Chondrocyte (in vitro differentiated cells): ENCODE data around the gene EGLN1. TPM values are rescaled to one million over a fixed set of nuclear protein-coding genes. Genes with fewer than 3 reads are reported as not detected.
A peak's percentile ranks its signal among the peaks of the same experiment; 100 is the strongest.

Experiments used
- DNase-seq: peaks from one replicate; pipeline ENCODE4 v3.0.0; 2021; ENCODE audit warnings: mixed read lengths, low spot score
- H3K27ac Mint-ChIP-seq: one replicate; pipeline ENCODE4 v1.8.0; 2021; ENCODE audit warnings: mild to moderate bottlenecking, moderate library complexity, mixed read lengths; ENCODE audit not compliant: unreplicated experiment
- H3K27me3 Mint-ChIP-seq: 2 replicates; pipeline ENCODE4 v1.8.0; 2021; ENCODE audit warnings: low read depth, mixed read lengths
- H3K36me3 Mint-ChIP-seq: 2 replicates; pipeline ENCODE4 v1.8.0; 2021; ENCODE audit warnings: low read depth, mixed read lengths
- H3K4me1 Mint-ChIP-seq: 2 replicates; pipeline ENCODE4 v1.8.0; 2021; ENCODE audit warnings: low read depth, mild to moderate bottlenecking, mixed read lengths
- H3K4me3 Mint-ChIP-seq: one replicate; pipeline ENCODE4 v1.8.0; 2021; ENCODE audit warnings: mild to moderate bottlenecking, moderate library complexity, mixed read lengths; ENCODE audit not compliant: unreplicated experiment
- H3K9me3 Mint-ChIP-seq: 2 replicates; pipeline ENCODE4 v1.8.0; 2021; ENCODE audit warnings: low read depth, mixed read lengths
- total RNA-seq: library from RNA; stranded (reverse); gene quantifications from 3 replicates; pipeline ENCODE4 v1.2.1, GENCODE V29; 2021
- TF ChIP-seq, protein P1 (sequence below): fragments of 200-600 bp; sonication (generic); IDR thresholded peaks from 2 replicates; pipeline ENCODE4 v1.5.0; 2021; ENCODE audit warnings: antibody characterized with exemption, mild to moderate bottlenecking, moderate library complexity

EGLN1 gene
- total RNA-seq, 1 donor from 2014 or later, result 36.6 TPM

DNA sequence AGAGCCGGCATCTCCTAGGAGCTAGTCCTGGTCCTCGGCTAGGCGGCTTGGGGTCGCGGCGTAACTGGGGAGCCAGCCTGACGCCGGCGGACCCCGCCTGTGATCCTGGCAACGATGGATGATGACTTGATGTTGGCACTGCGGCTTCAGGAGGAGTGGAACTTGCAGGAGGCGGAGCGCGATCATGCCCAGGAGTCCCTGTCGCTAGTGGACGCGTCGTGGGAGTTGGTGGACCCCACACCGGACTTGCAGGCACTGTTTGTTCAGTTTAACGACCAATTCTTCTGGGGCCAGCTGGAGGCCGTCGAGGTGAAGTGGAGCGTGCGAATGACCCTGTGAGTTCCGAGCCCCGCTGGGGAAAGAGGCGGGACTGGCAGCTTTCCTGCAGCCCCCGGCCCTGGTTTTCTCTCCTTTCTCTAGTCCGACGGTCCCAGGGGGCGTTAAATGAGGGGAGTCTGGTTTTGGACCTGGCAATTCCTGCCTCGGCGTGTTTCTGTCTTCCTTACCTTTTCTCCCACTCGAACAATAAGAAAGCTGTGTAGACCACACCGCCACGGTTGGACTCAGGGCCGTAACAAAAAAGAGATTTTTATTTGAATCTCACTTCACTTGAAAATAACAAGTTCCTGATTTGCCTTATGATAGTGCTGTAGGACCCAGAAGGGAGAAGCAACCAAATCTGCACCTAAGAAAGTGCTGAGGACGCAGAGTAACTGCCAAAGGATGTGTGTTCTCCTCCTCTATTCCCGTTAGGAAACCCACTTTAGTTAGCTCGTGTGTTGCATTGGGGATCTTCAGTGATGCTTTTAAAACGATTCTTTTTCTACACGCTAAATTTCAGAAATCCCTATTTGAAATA lies 83.6 kb downstream of the EGLN1 start, which contains the start of gene SPRTN:
Gene SPRTN (plus strand): TSS at position 24 of the 859 bp plus-strand sequence. CDS start 91 bp downstream, at position 115.
- Mint-ChIP-seq H3K36me3 (peaks cover 11% of the 10 kb centered on the region), H3K4me1 (peaks cover 54% of the 10 kb centered on the region), H3K27ac (peak within 1 kb of the TSS; percentile 100), H3K4me3 (peak within 1 kb of the TSS; percentile 100), H3K9me3 (no peaks in the 10 kb centered on the region), H3K27me3 (no peaks in the 10 kb centered on the region)
- TF ChIP-seq, protein P1, sequence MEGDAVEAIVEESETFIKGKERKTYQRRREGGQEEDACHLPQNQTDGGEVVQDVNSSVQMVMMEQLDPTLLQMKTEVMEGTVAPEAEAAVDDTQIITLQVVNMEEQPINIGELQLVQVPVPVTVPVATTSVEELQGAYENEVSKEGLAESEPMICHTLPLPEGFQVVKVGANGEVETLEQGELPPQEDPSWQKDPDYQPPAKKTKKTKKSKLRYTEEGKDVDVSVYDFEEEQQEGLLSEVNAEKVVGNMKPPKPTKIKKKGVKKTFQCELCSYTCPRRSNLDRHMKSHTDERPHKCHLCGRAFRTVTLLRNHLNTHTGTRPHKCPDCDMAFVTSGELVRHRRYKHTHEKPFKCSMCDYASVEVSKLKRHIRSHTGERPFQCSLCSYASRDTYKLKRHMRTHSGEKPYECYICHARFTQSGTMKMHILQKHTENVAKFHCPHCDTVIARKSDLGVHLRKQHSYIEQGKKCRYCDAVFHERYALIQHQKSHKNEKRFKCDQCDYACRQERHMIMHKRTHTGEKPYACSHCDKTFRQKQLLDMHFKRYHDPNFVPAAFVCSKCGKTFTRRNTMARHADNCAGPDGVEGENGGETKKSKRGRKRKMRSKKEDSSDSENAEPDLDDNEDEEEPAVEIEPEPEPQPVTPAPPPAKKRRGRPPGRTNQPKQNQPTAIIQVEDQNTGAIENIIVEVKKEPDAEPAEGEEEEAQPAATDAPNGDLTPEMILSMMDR, result peak; percentile 12
- DNase-seq, result peak; percentile 94

DNA sequence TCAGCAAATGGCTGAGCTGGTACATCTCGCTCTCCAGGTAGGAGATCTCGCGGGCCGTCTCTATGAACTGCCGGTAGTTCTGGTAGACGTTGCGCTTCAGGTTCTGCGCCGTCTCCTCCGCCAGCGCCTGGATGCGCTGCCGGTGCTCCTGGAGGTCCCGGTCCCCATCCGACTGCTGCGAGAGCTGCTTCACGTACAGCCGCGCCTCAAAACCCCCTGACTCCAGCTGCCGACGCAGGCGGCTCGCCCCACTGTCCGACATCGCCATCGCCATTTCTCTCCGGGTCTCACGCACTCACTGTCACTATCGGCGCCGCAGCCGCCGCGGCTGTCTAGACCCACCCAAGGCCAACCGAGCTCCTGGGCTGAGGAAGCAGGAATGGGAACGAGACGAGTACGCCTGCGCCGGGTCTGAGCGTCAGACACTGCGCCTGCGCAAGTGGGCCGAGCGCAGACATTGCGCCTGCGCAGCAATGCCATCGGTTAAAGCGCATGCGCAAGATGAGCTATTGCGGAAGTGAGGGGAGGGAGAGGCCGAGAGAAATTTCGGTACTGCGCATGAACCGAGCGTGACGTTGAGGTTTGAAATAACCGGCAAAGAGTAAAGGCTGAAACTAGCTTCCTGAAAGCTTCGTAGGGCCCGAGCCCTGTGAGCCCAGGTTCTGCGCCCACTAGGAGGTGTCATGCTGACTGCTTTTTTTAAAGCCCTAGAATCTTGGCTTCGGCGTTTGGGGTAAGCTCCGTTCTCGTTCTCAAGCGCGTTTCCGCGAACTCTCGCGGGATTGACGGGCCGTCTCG lies 84.4 kb downstream of the EGLN1 start, which contains the start of gene EXOC8:
Gene EXOC8 (minus strand): TSS at position 381 of the 798 bp plus-strand sequence. CDS start 107 bp downstream, at position 274.
- TF ChIP-seq, protein P1, result peak; percentile 18
- peak; percentile 95 for DNase-seq
- H3K36me3 Mint-ChIP-seq, result peaks cover 11% of the 10 kb centered on the region

DNA sequence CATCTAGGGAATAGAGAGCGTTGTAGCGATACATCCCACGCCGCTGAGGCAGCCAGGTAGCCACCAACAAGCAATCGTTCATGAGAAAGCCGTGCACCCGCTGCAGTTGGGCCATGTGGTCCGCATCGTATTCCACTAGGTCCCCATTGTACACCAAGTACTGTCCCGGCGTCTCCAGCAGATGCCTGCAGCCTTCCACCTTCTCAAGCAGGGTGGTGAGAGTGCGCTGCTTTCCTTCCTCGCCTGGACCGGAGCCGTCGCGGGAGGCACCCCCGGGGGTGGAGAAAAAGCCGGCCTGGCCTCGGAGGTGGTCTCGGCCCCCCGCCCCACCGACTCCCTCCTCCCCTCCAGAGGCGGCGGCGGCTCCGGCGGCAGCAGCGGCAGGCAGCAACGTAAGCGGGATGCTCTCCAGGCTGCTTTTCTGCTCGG lies 85.0 kb downstream of the EGLN1 start:
- Mint-ChIP-seq H3K4me3 (peak overlapping the region; percentile 100), H3K27me3 (no peaks in the 10 kb centered on the region), H3K36me3 (peaks cover 10% of the 10 kb centered on the region), H3K4me1 (peaks cover 66% of the 10 kb centered on the region), H3K27ac (peak overlapping the region; percentile 100), H3K9me3 (no peaks in the 10 kb centered on the region)
- TF ChIP-seq, protein P1, result no peak
- DNase-seq, result no peak

More for the DNA sequence above, 84.4 kb downstream of the EGLN1 start, which contains the start of gene EXOC8:
- Mint-ChIP-seq H3K9me3 (no peaks in the 10 kb centered on the region), H3K27me3 (no peaks in the 10 kb centered on the region), H3K4me1 (peaks cover 62% of the 10 kb centered on the region), H3K4me3 (peak within 1 kb of the TSS; percentile 100), H3K27ac (peak within 1 kb of the TSS; percentile 100)

DNA sequence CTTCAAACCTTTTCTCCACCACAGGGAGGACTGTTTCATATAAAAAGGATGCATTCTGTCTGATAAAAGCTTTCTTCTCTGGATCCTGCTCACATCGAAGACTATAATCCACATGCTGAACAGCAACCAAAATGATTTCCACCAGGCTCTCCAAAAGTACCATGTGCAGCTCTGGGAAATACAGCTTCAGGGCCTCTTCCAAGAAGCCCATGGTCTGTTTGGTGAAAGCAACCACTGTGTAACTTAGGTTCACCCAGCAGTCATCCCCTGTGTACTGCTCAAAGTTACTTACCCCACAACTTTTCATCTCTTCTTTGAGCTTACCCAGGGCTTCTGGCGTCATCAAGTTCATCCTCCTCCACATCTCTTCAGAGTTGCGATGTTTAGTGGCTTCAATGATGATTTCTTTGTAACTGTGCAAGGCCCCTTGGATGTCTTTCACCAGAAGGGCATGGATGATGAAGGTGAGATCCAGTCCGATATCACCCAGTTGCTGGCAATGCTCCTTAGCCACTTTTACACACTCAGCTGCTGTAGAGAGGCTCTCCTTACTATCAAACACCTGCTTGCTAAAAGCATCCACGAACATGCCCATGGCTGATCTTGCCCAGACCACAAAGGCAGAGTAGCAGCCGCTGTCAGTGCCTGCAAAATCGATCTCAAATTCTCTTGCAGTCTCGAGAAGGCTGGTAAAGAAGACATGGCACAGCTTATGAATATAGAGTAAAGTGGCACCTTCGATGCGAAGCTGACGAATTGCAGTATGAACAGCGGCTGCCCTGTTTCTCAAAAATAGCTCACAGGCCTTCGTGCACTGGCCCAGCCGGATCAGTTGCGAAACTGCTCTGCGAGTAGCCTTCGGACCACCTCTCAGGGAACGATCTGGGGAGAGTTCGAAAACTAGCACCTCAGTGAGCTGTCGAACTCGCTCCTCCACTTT lies 86.2 kb downstream of the EGLN1 start:
- Mint-ChIP-seq H3K9me3 (no peaks in the 10 kb centered on the region), H3K4me1 (peaks cover 65% of the 10 kb centered on the region), H3K27ac (peak overlapping the region; percentile 100), H3K36me3 (peaks cover 9% of the 10 kb centered on the region), H3K27me3 (no peaks in the 10 kb centered on the region), H3K4me3 (peak overlapping the region; percentile 100)
- TF ChIP-seq, protein P1, result no peak
- DNase-seq, result no peak
